ENCODE results near the gene C13orf46. TPM values are rescaled to one million over a fixed set of nuclear protein-coding genes. Genes with fewer than 3 reads are reported as not detected.
A peak's percentile ranks its signal among the peaks of the same experiment; 100 is the strongest.

C13orf46 gene
- total RNA-seq, 1 donor from 2014 or later = under 0.01 TPM

DNA sequence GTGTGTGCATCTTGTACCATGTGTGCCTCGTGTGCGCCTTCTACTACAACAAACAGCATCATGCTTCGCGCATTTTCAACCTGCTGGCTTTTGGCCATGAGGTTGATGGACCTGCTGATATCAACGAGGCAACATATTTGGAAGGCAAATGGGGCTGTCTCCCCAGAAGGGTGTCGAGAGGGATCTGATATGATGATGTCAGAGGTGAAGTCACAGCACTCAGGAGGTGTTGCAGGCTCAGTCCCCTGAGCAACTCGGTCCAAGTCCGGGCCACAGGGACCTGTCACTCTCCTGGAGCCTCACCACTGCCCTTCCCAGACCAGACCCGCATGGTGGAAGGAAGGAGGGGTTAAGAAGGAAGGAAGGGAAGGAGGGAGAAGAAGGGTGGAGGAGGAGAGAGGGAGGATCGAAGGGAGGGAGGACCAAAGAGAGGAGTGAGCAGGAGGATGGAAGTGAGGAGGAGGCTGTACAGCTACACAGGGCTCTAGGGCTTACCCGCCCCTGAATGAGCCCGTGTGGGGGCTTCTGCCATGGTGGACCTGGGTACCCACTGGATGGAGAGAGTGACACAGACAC is 6.7 kb upstream of the C13orf46 start:
- Histone ChIP-seq H3K27ac (ENCODE audit: low read depth, low read length) (no peak overlapping the region), H3K36me3 (ENCODE audit: control insufficient read depth in 3 of 3, insufficient read depth in 3 of 3, low read length in 3 of 3) (peaks cover 34 to 45% (median 34%) of the 10 kb centered on the region in 3 donors), H3K4me3 (ENCODE audit: low read length in 3 of 3) (no peak overlapping the region), H3K27me3 (ENCODE audit: control insufficient read depth in 3 of 3, insufficient read depth in 3 of 3, low read length in 3 of 3) (no peaks in the 10 kb centered on the region), H3K9ac (ENCODE audit: low read depth in 1 of 3, low read length in 3 of 3) (no peak overlapping the region), H3K4me1 (ENCODE audit: control insufficient read depth in 3 of 3, insufficient read depth in 3 of 3, low read length in 3 of 3) (peaks cover 0 to 5% (median 0%) of the 10 kb centered on the region in 3 donors), H3K9me3 (ENCODE audit: control insufficient read depth in 3 of 3, low read length in 3 of 3) (no peaks in the 10 kb centered on the region)

DNA sequence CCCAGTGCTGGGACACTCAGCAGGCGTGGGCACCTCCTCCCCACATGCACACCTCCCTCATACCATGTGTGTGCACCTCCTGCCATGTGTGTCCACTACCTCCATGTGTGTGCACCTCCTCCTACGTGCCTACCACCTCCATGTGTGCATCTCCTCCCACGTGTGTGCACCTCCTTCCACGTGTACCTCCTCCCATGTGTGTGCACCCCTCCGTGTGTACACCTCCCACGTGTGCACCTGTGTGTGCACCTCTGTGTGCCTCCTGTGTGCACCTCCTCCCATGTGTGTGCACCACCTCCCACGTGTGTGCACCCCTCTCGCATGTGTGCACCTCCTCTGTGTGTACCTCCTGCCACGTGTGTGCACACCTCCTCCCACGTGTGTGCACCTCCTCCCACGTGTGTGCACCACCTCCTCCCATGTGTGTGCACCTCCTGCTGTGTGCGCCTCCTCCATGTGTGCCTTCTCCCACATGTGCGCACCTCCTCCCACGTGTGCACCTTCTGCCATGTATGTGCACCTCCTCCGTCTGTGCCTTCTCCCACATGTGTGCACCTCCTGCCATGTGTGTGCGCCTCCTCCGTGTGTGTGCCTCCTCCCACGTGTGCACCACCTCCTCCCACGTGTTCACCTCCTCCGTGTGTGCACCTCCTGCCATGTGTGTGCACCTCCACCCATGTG is 6.1 kb upstream of the C13orf46 start:
- H3K9ac ChIP-seq (ENCODE audit: low read depth in 1 of 3, low read length in 3 of 3) = no peak overlapping the region
- no peaks in the 10 kb centered on the region for H3K9me3 ChIP-seq (ENCODE audit: control insufficient read depth in 3 of 3, low read length in 3 of 3)
- H3K36me3 ChIP-seq (ENCODE audit: control insufficient read depth in 3 of 3, insufficient read depth in 3 of 3, low read length in 3 of 3) = peaks cover 36 to 49% (median 38%) of the 10 kb centered on the region in 3 donors
- H3K4me1 ChIP-seq (ENCODE audit: control insufficient read depth in 3 of 3, insufficient read depth in 3 of 3, low read length in 3 of 3) = peaks cover 0 to 5% (median 0%) of the 10 kb centered on the region in 3 donors
- H3K27ac ChIP-seq (ENCODE audit: low read depth, low read length) = no peak overlapping the region
- H3K4me3 ChIP-seq (ENCODE audit: low read length in 3 of 3) = no peak overlapping the region
- H3K27me3 ChIP-seq (ENCODE audit: control insufficient read depth in 3 of 3, insufficient read depth in 3 of 3, low read length in 3 of 3) = no peaks in the 10 kb centered on the region

DNA sequence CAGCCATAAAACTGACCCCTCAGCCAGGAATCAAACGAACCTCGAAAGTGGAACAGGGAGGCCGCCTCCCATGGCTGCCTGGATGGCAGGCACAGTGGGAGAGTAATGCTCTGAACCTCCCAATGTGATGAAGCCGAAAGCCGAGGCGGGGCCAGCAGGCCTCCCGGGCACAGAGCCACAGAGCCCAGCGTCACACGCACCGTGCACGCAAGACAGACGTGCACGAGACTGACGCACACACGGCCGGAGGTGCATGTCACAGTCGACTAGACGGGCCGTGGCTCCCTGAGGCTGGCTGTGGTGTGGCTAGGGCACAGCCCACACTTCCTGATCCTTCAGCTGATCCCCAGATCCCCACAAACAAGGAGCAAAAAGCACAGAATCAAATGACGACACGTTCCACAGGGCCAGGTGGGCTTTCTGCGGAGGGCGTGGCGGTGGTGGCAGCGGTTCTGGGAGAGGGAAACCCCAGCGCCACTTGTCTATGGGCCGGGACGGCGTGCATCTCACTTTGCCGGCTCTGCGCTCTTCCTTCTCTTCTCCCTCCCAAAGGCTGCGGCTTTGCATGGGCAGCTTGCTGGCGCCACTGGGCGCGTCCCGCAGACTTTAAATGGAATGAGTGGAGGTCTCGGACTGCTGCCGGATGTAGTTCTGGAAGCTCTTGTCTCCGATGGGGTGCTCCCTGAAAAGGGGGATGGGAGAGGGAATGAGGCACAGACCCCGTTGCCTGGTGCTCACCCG is 5.0 kb upstream of the C13orf46 start:
- Histone ChIP-seq H3K27me3 (ENCODE audit: control insufficient read depth in 3 of 3, insufficient read depth in 3 of 3, low read length in 3 of 3) (no peaks in the 10 kb centered on the region), H3K36me3 (ENCODE audit: control insufficient read depth in 3 of 3, insufficient read depth in 3 of 3, low read length in 3 of 3) (peaks cover 36 to 54% (median 44%) of the 10 kb centered on the region in 3 donors), H3K4me1 (ENCODE audit: control insufficient read depth in 3 of 3, insufficient read depth in 3 of 3, low read length in 3 of 3) (peaks cover 0 to 5% (median 0%) of the 10 kb centered on the region in 3 donors), H3K9ac (ENCODE audit: low read depth in 1 of 3, low read length in 3 of 3) (no peak overlapping the region), H3K9me3 (ENCODE audit: control insufficient read depth in 3 of 3, low read length in 3 of 3) (no peaks in the 10 kb centered on the region), H3K4me3 (ENCODE audit: low read length in 3 of 3) (no peak overlapping the region), H3K27ac (ENCODE audit: low read depth, low read length) (no peak overlapping the region)

DNA sequence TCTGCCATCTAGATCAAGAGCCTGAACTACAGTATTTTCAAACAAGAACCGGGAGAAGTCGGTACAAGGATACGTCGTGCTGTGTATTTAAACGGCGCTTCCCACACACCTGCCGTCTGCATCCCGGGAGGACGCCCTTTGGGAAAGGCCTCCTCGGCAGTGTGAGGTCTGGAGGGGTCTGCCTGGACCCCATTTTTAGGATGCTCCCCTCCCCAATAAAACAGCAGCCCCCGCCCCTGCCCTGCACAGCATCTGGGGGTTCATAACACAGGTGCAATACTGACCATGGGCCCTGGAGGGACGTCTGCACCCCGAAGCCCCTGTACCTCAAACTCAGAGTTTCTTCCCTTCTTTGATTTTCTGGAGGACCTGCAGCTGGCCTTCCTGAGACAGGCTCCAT is 4.1 kb upstream of the C13orf46 start:
- peaks cover 0 to 5% (median 0%) of the 10 kb centered on the region in 3 donors for H3K4me1 ChIP-seq (ENCODE audit: control insufficient read depth in 3 of 3, insufficient read depth in 3 of 3, low read length in 3 of 3)
- H3K9me3 ChIP-seq (ENCODE audit: control insufficient read depth in 3 of 3, low read length in 3 of 3) = no peaks in the 10 kb centered on the region
- no peaks in the 10 kb centered on the region for H3K27me3 ChIP-seq (ENCODE audit: control insufficient read depth in 3 of 3, insufficient read depth in 3 of 3, low read length in 3 of 3)
- no peak overlapping the region for H3K4me3 ChIP-seq (ENCODE audit: low read length in 3 of 3)
- peaks cover 40 to 57% (median 48%) of the 10 kb centered on the region in 3 donors for H3K36me3 ChIP-seq (ENCODE audit: control insufficient read depth in 3 of 3, insufficient read depth in 3 of 3, low read length in 3 of 3)
- H3K27ac ChIP-seq (ENCODE audit: low read depth, low read length) = no peak overlapping the region
- no peak overlapping the region for H3K9ac ChIP-seq (ENCODE audit: low read depth in 1 of 3, low read length in 3 of 3)

DNA sequence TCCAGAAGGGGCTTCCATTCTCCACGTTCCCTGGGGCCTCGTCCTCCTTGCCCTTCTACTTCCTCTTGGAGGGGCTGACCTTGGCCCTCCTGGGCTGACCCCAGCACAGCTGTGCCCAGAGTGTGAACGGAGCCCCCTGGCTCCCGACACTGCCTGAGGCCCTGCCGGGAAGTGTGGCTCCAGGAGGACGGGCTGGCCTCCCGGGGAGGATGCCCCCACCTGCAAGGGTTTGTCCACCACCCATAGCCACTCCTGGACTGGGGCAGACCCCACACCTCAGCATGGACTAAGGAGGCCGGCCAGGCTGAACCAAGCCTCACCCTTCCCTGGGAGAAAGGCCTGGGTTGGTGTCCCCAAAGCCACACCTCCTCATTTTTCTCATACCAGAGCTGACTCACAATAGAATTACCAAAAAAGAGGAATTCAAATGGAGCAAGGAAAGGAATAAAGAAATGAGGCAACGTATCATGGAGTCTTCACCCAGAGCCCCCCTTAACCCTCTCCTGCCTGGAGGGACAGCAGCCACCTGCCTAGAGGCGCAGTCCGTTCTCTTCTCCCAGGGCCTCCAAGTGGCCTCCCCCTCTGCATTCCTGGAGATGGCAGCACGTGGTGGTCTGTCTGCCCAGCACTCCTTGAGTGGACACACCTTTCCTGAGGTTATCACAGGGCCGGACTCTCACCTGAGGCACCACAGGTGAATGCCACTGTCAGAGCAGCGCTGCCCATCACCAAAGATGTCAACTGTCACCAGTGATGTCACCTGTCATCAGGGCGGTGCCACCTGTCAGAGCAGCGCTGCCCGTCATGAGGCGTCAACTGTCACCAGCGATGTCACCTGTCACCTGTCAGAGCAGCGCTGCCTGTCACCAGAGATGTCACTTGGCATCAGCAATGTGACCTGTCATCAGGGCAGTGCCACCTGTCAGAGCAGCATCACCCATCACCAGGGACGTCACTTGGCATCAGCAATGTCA is 3.1 kb upstream of the C13orf46 start:
- Histone ChIP-seq H3K27me3 (ENCODE audit: control insufficient read depth in 3 of 3, insufficient read depth in 3 of 3, low read length in 3 of 3) (no peaks in the 10 kb centered on the region), H3K36me3 (ENCODE audit: control insufficient read depth in 3 of 3, insufficient read depth in 3 of 3, low read length in 3 of 3) (peaks cover 40 to 53% (median 46%) of the 10 kb centered on the region in 3 donors), H3K27ac (ENCODE audit: low read depth, low read length) (peak overlapping the region; percentile 19), H3K4me3 (ENCODE audit: low read length in 3 of 3) (no peak overlapping the region), H3K4me1 (ENCODE audit: control insufficient read depth in 3 of 3, insufficient read depth in 3 of 3, low read length in 3 of 3) (peaks cover 0 to 5% (median 0%) of the 10 kb centered on the region in 3 donors), H3K9ac (ENCODE audit: low read depth in 1 of 3, low read length in 3 of 3) (no peak overlapping the region), H3K9me3 (ENCODE audit: control insufficient read depth in 3 of 3, low read length in 3 of 3) (no peaks in the 10 kb centered on the region)

DNA sequence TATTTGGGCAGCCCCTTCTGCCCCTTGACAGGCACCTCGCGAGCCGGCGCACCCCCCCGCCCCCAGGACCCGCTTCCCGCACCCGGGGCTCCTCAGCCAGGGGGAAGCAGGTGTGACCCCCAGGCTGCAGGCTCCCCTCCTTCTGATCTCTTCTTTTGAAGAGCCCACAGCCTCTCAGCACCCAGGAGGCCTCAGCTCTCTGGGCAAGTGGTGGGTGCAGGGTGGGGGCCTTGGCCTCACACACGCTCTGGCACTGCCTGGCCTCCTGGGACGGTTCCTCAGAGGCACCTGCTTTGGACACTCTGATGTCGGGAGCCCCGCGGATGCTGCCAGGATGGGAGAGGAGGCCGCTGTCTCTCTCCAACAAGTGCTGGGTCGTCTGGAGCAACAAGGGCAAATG is 1.5 kb upstream of the C13orf46 start:
- H3K27me3 ChIP-seq (ENCODE audit: control insufficient read depth in 3 of 3, insufficient read depth in 3 of 3, low read length in 3 of 3) = no peaks in the 10 kb centered on the region
- peaks cover 32 to 43% (median 43%) of the 10 kb centered on the region in 3 donors for H3K36me3 ChIP-seq (ENCODE audit: control insufficient read depth in 3 of 3, insufficient read depth in 3 of 3, low read length in 3 of 3)
- no peaks in the 10 kb centered on the region for H3K9me3 ChIP-seq (ENCODE audit: control insufficient read depth in 3 of 3, low read length in 3 of 3)
- H3K27ac ChIP-seq (ENCODE audit: low read depth, low read length) = no peak overlapping the region
- no peak overlapping the region for H3K4me3 ChIP-seq (ENCODE audit: low read length in 3 of 3)
- peaks cover 15 to 16% (median 15%) of the 10 kb centered on the region in 3 donors for H3K4me1 ChIP-seq (ENCODE audit: control insufficient read depth in 3 of 3, insufficient read depth in 3 of 3, low read length in 3 of 3)
- H3K9ac ChIP-seq (ENCODE audit: low read depth in 1 of 3, low read length in 3 of 3) = no peak overlapping the region

DNA sequence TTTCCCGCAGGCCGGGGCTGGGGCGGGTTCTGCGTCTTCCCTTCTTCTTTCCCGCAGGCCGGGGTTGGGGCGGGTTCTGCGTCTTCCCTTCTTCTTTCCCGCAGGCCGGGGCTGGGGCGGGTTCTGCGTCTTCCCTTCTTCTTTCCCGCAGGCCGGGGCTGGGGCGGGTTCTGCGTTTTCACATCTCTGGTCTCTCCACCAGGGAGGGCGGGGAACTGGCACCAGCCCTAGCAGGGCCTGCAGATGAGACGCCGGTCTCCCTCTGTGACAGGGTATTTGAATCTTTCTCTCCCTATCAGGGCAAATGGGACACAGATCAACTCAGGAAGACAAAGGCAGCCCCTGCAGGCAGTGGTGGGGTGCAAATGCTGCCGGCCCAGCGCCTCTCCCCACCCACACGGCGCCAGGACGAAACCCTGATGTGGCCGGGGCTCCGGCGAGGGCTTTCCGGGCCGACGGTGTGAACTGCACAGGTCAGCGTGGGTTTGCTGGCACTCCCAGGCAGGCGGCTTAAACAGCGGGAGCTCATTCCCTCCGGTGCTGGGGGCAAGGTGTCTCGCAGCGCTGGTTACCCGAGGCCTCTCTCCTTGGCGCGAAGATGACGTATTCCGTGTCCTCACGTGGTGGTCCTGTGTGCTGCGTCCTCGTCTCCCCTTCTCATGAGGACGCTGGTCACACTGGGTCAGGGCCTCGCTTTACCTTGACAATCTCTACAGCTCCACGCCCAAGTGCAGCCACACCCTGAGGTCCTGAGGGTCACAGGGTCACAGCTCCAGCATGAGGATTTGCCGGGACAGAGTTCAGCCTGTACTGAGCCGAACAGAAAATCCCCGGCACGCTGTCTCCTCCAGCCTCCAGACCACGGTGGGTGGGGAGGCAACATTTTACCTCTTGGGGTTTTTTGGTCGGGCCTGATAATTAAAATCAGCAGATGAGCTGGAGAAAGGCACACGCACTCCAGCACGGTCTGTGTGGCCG is 717 bp upstream of the C13orf46 start:
- Histone ChIP-seq H3K9ac (ENCODE audit: low read depth in 1 of 3, low read length in 3 of 3) (no peak overlapping the region), H3K27me3 (ENCODE audit: control insufficient read depth in 3 of 3, insufficient read depth in 3 of 3, low read length in 3 of 3) (no peaks in the 10 kb centered on the region), H3K9me3 (ENCODE audit: control insufficient read depth in 3 of 3, low read length in 3 of 3) (no peaks in the 10 kb centered on the region), H3K36me3 (ENCODE audit: control insufficient read depth in 3 of 3, insufficient read depth in 3 of 3, low read length in 3 of 3) (peaks cover 24 to 34% (median 34%) of the 10 kb centered on the region in 3 donors), H3K4me1 (ENCODE audit: control insufficient read depth in 3 of 3, insufficient read depth in 3 of 3, low read length in 3 of 3) (peaks cover 15 to 19% (median 15%) of the 10 kb centered on the region in 3 donors), H3K27ac (ENCODE audit: low read depth, low read length) (no peak overlapping the region), H3K4me3 (ENCODE audit: low read length in 3 of 3) (no peak overlapping the region)

DNA sequence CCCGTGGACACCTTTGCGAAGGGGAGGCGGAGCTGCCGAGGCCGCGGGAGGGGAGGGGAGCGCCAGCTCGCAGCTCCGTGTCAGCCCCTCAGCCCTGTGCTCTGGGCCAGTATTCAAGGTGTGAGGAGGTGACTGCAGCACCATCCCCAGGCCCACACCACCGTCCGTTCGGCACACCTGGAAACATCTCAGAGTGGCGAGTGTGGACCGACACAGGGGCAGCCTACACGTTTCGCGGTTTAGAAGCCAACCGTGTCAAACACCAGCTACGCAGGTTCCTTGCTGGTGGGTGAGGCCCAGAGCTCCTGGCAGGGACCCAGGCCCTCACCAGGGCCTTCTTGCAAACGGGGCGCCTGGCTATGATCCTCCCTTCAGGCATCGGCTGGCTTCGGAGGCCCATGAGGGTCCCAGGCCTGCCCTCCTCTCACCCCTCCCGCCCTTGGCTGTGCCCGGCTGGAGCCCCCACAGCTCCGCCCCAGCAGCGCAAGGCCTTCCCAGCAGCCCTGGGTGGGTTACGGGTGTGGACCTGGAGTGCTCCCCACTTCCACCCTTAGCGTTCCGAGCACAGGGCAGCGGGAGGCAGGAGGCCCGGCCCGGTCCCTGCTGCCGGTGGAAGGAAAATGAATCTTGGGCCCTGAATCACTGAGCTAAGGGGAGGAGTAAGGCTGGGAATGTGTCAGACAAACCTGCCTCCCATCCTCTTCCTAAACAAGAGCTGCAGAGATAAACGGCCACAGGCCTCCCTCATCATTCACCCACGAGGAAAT is 1.2 kb downstream of the C13orf46 start:
- Histone ChIP-seq H3K4me1 (ENCODE audit: control insufficient read depth in 3 of 3, insufficient read depth in 3 of 3, low read length in 3 of 3) (peaks cover 15 to 19% (median 15%) of the 10 kb centered on the region in 3 donors), H3K27ac (ENCODE audit: low read depth, low read length) (no peak overlapping the region), H3K27me3 (ENCODE audit: control insufficient read depth in 3 of 3, insufficient read depth in 3 of 3, low read length in 3 of 3) (no peaks in the 10 kb centered on the region), H3K4me3 (ENCODE audit: low read length in 3 of 3) (no peak overlapping the region), H3K9me3 (ENCODE audit: control insufficient read depth in 3 of 3, low read length in 3 of 3) (no peaks in the 10 kb centered on the region), H3K36me3 (ENCODE audit: control insufficient read depth in 3 of 3, insufficient read depth in 3 of 3, low read length in 3 of 3) (peaks cover 11 to 24% (median 20%) of the 10 kb centered on the region in 3 donors), H3K9ac (ENCODE audit: low read depth in 1 of 3, low read length in 3 of 3) (no peak overlapping the region)
